Naive B cell (primary cell): ENCODE results near the gene C5AR1. TPM values are rescaled to one million over a fixed set of nuclear protein-coding genes. Genes with fewer than 3 reads are reported as not detected.
A peak's percentile ranks its signal among the peaks of the same experiment; 100 is the strongest.

ENCODE experiments used
- ATAC-seq, 2 donors: fragments of 150-1000 bp; cut with Tn5 transposase; 2 replicates each; pipeline ENCODE4 v1.10.0; 2021; ENCODE audit warnings: low read depth in 2 of 2, mild to moderate bottlenecking in 2 of 2, moderate library complexity in 2 of 2
- DNase-seq: peaks from one replicate; pipeline ENCODE4 v3.0.0; 2022
- H3K27ac Mint-ChIP-seq, 6 donors: one replicate each; pipeline ENCODE4 v1.8.0; 2020 to 2022; ENCODE audit warnings: mild to moderate bottlenecking in 6 of 6, mixed read lengths in 6 of 6, moderate library complexity in 5 of 6, inconsistent platforms in 2 of 6
- H3K27me3 Mint-ChIP-seq, 3 donors: one replicate each; pipeline ENCODE4 v1.8.0; 2021 to 2022; ENCODE audit warnings: mixed read lengths in 3 of 3, mild to moderate bottlenecking in 1 of 3
- H3K36me3 Mint-ChIP-seq, 2 donors: one replicate each; pipeline ENCODE4 v1.8.0; 2020 to 2022; ENCODE audit warnings: mixed read lengths in 2 of 2, inconsistent platforms in 1 of 2, mild to moderate bottlenecking in 1 of 2
- H3K4me1 Mint-ChIP-seq, 3 donors: one replicate each; pipeline ENCODE4 v1.8.0; 2020 to 2022; ENCODE audit warnings: mixed read lengths in 3 of 3, inconsistent platforms in 1 of 3, mild to moderate bottlenecking in 1 of 3, moderate library complexity in 1 of 3
- H3K4me3 Mint-ChIP-seq, 8 donors: one replicate each; pipeline ENCODE4 v1.8.0; 2020 to 2022; ENCODE audit warnings: mild to moderate bottlenecking in 8 of 8, mixed read lengths in 8 of 8, moderate library complexity in 8 of 8, inconsistent platforms in 2 of 8
- H3K9me3 Mint-ChIP-seq, 7 donors: one replicate each; pipeline ENCODE4 v1.8.0; 2020 to 2022; ENCODE audit warnings: mixed read lengths in 7 of 7, mild to moderate bottlenecking in 5 of 7, inconsistent platforms in 2 of 7, moderate library complexity in 1 of 7
- polyA plus RNA-seq, 6 donors: library from polyadenylated mRNA; unstranded; fragments of 300-500 nt; fragmentation: Illumina TruSeq; gene quantifications; one replicate each; pipeline ENCODE4 v1.2.3, GENCODE V29; 2021; ENCODE audit warnings: low read depth in 6 of 6

Gene C5AR1
- polyA plus RNA-seq, 6 donors from 2014 or later = 0.16 to 0.95 (median 0.21) TPM; not detected in 1

DNA sequence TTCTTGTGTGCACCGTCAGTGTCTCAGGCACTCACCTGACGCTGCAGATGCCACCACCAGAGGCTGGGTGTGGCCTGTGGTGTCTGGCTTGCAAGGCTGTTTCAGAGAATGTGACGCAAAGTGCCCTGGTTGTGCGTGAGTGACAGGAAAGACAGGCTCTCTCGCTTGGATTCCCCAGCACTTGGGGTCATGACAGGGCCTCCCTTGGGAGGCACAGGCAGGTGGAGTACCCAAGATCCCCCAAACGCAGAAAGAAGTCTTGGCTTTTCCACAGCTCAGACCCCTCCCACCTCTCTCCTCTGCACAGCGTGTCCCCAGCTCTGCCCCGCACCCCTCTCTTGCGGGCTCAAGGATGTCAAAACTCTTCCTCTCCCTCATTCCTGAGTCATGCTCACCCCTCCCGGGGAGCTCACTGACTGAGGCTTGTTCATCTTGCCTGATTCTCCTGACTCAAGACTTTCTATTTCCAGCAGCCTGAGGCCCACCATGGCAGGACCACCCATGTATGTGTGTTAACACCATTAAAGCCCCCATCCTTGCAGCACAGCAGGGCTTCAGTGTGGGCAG is 60.5 kb downstream of the C5AR1 start:
- no peaks in the 10 kb centered on the region for H3K4me1 Mint-ChIP-seq
- no peak for DNase-seq

DNA sequence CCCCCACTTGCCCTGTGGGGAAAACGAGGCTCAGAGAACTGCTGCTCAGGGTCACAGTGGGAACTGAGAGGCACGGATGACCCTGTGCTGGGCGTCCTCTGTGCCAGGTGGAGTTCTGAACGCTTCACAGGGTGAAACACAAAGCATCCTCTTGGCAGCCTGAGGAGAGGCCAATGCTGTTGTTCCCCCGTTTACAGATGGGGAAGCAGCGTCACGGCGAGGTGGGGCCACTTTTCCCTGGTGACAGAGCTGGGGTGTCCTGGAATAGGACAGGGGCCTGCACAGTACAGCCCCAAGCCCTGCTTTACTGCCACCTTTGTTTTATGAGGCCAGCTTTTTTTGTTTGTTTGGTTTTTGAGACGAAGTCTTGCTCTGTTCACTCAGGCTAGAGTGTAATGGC is 61.6 kb downstream of the C5AR1 start:
- H3K27me3 Mint-ChIP-seq = no peaks in the 10 kb centered on the region
- no peak overlapping the region for H3K4me3 Mint-ChIP-seq
- H3K36me3 Mint-ChIP-seq = peaks cover 8 to 14% of the 10 kb centered on the region in 2 donors
- DNase-seq (no peak), ATAC-seq (no peak)
- H3K4me1 Mint-ChIP-seq = no peaks in the 10 kb centered on the region
- H3K27ac Mint-ChIP-seq = no peak overlapping the region
- H3K9me3 Mint-ChIP-seq = no peaks in the 10 kb centered on the region

More for the DNA sequence above, 60.5 kb downstream of the C5AR1 start:
- Mint-ChIP-seq H3K27ac (peak overlapping the region in 2 of 6 donors; percentile 2 to 49), H3K27me3 (no peaks in the 10 kb centered on the region), H3K36me3 (peaks cover 8 to 14% of the 10 kb centered on the region in 2 donors), H3K4me3 (no peak overlapping the region), H3K9me3 (no peaks in the 10 kb centered on the region)
- ATAC-seq = no peak

Other genes with a start within 250 kb of the C5AR1 start
- 1 to 10 TPM in 5 of 6 donors, under 1 TPM in 1; 0.46 to 2.6 (median 1.6) TPM for gene ZC3H4, start 196.1 kb upstream of the C5AR1 start, polyA plus RNA-seq
- gene SAE1, start 179.0 kb upstream of the C5AR1 start, polyA plus RNA-seq = 10 to 100 TPM; 74.7 to 97.1 (median 78.9) TPM
- gene BBC3, start 78.7 kb upstream of the C5AR1 start, polyA plus RNA-seq = 1 to 10 TPM in 2 of 6 donors, under 1 TPM in 4; 0.32 to 1.4 (median 0.70) TPM
- 10 to 100 TPM in 2 of 6 donors, 1 to 10 TPM in 4; 7.8 to 13.2 (median 8.8) TPM for gene CCDC9, start 53.3 kb upstream of the C5AR1 start, polyA plus RNA-seq
- gene INAFM1, start 35.0 kb upstream of the C5AR1 start, polyA plus RNA-seq = 1 to 10 TPM; 3.9 to 7.7 (median 5.6) TPM
- not detected for gene C5AR2, start 22.3 kb downstream of the C5AR1 start, polyA plus RNA-seq
- gene DHX34, start 39.5 kb downstream of the C5AR1 start, polyA plus RNA-seq = 10 to 100 TPM in 1 of 6 donors, 1 to 10 TPM in 4, not detected in 1; 3.0 to 13.3 (median 4.1) TPM
- gene MEIS3, start 109.7 kb downstream of the C5AR1 start, polyA plus RNA-seq = not detected
- not detected for gene SLC8A2, start 162.0 kb downstream of the C5AR1 start, polyA plus RNA-seq
- gene KPTN, start 174.4 kb downstream of the C5AR1 start, polyA plus RNA-seq = 10 to 100 TPM in 2 of 6 donors, 1 to 10 TPM in 4; 6.1 to 25.8 (median 9.3) TPM
- gene NAPA, start 205.2 kb downstream of the C5AR1 start, polyA plus RNA-seq = 100 to 1,000 TPM in 1 of 6 donors, 10 to 100 TPM in 5; 68.5 to 111 (median 78.4) TPM